HG03354 (cell line): ENCODE results near the gene PPHLN1.
A peak's percentile ranks its signal among the peaks of the same experiment; 100 is the strongest.
"Not testable (repeated sequence)": the region's sequence is repeated elsewhere in the genome, so short reads cannot be mapped to it uniquely, and the experiment has no call there.

ENCODE experiments used
- ATAC-seq: cut with Tn5 transposase; IDR thresholded peaks from one replicate; pipeline ENCODE4 v1.9.1; 2021; ENCODE audit warnings: mild to moderate bottlenecking; ENCODE audit not compliant: unreplicated experiment, poor library complexity, severe bottlenecking

Gene PPHLN1

DNA sequence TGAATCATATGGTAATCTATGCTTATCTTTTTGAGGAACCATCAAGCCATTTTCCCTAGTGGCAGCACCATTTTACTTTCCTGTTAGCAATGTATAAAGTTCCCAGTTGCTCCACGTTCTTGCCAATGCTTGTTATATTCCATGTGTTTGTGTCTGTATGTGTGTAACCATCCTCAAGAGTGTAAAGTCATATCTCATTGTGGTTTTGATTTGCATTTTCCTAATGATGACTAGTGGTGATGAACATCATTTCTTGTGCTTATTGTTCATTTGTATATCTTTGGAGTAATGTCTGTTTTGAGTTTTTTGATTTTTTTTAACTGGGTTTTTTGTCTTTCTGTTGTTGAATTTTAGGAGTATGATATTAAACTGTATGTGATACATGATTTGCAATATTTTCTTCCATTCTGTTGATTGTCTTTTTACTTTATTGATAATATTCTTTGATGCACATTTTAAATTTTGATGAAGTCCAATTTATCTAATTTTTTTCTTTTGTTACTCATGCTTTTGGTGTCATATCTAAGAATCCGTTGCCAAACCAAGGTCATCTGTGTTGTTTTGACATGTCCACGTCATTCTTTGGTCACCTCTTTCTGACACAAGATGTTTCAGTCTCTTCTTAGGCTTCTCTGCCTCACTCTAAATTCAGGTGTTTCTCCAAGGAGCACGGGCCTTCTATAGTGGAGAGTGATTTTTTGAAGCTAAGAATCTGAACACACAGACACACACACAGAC is 36.1 kb downstream of the PPHLN1 start:
- no peak for ATAC-seq

DNA sequence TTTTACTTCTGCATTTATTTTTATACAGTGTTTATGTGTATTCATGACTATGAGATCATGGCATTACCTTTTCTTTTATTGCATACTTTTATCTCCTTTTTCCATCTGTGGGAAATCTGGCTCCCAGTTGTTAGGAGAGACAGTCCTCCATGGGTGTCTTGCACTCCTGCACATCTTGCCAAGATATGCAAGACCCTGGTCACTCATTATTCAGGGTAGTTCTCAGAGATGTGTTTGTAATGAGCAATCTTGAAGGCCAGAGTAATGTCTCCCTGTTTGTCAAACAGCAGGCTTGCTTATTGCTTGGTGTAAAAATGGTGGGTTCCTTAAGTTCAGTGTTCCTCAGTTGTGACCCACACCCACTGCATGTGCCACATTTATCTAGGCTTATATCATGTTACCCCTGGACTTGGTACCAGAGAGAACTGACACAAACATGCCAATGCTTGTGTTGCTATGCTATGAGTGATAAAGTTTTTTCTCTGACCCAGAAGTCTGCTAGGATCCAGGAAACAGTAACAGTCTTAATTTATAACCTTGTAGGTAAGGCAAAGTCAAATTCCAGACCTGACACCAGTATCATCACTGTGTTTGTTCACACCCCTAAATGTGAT is 36.8 kb downstream of the PPHLN1 start:
- no peak for ATAC-seq

DNA sequence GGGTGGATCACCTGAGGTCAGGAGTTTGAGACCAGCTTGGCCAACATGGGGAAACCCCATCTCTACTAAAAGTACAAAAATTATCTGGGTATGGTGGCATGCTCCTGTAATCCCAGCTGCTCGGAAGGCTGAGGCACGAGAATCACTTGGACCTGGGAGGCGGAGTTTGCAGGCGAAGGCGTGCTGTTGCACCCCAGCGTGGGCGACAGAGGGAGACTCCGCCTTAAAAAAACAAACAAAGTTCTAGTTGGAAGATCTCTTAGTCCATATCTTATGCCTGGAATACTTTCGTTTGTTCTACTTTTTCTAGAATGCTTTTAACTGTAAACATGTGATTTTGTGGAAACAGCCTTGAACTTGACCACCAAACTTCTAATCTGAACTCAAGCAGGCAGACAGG is 38.7 kb downstream of the PPHLN1 start:
- ATAC-seq: no peak

DNA sequence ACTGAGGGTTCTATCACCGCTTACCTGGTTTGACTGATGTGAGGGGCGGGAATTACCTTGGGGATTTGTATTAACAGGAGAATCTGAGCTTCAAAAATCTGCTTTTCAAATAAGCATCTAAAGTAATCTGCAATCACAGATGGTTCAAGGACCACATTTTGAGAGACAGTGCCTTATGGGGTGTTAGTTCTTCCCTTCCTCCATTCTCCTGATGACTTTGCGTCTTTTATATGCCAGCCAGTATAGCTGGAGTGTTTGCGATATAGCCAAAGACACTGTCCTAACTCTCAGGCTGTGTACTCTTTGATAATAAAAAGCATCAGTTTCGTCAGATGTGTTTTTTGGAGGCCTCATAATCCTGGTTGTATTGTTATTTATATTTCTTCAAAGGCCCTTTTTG is 39.5 kb downstream of the PPHLN1 start:
- no peak for ATAC-seq

DNA sequence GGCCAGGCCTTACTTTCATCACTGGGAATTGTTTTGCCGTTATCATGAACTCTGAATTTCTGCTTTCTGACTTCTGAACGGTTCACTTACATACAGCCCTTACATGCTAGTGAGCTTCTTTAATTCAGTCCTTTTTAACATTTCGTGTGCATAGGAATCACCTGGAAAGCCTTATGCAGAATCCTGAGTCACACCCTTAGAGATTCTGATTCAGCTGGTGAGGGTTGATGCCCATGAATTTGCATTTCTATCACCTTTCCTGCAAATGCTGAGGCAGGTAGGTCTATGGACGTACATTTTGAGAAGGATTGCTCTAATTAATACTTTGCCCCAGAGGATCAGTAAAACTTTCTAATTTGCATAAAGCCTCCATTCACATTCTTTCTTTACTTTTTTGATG is 44.0 kb downstream of the PPHLN1 start:
- ATAC-seq: no peak

DNA sequence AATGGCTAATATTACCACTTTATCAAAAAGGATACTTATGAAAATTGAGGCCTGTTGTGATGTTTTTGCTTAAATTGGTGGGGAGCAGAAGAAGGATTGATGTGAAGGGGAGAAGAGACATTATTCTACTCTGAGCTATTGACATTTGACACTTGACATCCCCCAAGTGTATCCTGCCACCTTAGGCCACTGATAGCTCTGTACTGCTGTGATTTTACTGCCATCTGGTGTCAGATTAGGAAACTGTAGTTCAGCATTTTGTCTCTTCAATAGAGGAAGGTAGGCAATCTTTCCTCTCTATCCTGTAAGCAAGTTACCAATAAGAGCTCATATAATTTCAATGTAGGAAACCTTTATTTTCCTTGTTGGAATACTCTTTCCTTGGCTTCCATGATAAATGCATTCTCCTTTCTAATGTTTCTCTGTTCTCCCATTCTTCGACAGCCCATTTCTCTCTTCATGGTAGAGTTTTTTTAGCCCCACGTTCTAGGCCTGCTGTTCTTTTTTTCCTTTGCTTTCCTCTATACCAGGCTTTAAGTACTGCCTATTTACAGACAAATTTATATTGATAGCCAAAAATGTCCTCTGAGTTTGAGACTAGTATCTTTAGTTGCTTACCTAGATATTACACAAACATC is 46.3 kb downstream of the PPHLN1 start:
- peak; percentile 93 for ATAC-seq

DNA sequence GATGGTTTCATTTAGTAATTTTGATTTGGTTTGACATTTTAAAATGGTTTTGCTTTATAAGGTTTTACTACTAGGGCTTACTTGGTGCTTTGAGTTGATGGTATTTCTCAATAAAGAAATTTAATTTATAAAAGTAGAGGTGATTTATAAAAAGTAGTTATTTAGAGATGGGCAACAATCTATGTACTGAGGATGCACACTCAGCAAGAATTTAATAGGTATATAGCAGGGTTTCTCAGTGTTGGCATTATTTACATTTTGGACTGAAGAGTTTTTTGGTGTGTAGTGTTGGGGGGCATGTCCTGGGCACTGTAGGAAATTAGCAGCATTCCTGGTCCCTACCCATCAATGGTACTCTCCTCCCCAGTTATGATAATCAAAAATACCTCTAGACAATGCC is 47.7 kb downstream of the PPHLN1 start:
- ATAC-seq: no peak

DNA sequence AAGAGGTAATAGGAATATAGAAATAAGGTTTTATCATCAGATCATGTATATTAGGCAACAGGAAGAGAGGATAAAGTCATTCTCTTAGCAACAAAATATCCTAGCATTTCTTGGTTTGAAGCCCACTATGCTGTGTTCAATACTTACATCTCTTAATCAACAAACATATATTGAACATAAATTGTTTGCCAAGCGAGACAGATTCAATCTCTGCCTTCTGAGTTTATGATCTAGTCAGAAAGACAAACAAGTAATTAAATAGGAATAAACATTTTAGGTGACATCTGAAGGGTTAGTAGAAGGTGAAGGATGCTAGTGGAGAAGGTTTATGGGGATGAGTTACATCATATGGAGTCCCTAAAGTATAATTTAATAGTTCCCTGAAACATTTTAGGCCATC is 54.8 kb downstream of the PPHLN1 start:
- ATAC-seq: no peak

DNA sequence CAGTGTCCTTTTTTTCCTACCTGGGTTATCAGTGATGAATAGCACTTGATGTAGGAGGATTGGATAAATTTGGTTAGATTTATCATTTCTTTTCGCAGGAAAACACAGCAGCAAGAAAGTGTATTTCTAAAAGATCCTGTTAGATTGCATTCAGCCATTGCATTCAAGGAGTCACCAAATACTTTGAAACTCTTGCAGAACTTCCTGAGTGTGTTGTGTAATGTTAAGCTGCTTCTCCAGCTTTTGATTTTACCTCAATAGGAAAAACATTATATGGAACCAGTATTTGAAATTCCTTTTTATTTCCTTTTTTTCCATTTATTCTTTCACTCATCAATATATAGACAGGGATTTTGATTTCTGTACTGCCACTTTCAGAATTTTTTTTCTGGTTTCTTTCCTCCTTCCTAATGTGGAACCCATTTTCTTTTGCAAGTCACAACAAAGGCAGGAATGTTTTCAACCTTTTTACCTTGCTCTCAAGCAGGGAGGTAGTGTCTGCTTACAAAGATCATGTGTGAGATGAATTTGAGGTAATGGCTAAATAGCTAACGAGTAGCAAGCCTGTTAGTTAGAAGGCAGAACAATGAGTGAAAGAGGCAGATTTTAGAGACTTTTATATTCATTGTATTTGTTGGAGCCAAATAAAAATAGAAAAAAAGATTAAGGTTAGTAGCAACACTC is 56.2 kb downstream of the PPHLN1 start:
- no peak for ATAC-seq

DNA sequence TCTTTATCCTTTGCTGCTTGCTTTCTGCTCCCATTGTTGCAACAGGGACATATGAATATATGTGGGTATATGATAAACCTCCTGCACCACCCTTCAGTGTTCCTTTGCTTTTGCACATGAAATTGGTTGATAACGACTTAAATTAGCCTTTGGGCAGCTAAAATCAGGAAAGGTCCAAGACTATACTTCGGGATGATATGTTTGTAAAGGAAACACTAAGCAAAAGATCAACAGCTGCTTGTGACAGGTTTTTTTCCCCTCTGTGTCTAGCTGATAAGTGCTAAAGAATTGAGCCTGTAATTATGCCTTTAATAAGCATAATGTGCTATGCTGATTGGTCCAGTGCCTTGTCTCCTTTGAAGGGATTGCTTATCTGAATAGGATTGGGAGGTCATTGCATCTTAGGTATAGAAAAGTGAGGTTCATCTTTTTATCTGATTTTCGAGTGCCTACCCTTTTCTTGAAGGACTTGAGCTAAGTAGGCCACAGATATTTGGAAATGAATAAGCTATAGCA is 59.4 kb downstream of the PPHLN1 start:
- ATAC-seq: no peak

DNA sequence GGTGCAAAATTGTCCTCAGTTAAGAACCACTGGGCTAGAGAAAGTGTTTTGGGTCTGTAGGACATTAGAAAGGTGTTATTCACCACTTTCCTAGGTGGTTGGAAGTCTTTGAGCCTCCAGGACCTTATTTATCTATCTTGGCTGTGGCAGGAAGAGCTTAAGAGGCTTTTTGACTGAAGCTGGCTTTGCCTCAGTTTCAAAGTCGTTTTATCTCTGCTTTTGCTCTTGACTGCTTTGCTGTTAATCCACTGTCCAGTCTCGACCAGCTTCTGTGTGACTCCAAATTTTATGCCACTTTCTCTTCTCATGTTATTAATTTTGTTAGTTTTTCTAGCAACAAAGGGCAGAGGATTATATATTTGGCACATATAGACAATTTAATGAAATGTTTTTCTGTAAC is 60.3 kb downstream of the PPHLN1 start:
- ATAC-seq: no peak

DNA sequence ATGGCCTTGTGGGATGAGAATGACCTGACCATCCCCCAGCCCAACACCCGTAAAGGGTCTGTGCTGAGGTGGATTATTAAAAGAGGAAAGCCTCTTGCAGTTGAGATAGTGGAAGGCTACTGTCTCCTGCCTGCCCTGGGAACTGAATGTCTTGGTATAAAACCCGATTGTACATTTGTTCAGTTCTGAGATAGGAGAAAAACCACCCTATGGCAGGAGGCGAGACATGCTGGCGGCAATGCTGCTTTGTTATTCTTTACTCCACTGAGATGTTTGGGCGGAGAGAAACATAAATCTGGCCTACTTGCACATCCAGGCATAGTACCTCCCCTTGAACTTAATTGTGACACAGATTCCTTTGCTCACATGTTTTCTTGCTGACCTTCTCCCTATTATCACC is 62.1 kb downstream of the PPHLN1 start:
- ATAC-seq: not testable (repeated sequence)

DNA sequence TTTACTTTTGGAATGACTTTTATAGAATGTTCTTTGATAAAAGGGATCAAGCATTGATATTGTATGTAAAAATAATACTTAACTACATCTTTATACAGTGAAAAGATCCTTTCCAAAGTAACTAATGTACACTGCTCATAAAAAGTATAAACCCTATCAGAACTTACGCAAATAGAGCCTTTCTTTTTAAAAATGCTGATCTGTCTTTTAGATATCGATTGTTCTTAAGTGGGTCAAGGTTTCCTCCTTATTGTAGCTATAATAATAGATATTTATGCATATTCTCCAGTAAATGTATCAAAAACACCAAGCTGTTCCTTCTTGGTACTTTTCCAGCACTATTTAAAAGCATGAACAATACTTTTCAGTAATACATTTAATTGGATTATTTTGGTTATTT is 68.5 kb downstream of the PPHLN1 start:
- no peak for ATAC-seq

DNA sequence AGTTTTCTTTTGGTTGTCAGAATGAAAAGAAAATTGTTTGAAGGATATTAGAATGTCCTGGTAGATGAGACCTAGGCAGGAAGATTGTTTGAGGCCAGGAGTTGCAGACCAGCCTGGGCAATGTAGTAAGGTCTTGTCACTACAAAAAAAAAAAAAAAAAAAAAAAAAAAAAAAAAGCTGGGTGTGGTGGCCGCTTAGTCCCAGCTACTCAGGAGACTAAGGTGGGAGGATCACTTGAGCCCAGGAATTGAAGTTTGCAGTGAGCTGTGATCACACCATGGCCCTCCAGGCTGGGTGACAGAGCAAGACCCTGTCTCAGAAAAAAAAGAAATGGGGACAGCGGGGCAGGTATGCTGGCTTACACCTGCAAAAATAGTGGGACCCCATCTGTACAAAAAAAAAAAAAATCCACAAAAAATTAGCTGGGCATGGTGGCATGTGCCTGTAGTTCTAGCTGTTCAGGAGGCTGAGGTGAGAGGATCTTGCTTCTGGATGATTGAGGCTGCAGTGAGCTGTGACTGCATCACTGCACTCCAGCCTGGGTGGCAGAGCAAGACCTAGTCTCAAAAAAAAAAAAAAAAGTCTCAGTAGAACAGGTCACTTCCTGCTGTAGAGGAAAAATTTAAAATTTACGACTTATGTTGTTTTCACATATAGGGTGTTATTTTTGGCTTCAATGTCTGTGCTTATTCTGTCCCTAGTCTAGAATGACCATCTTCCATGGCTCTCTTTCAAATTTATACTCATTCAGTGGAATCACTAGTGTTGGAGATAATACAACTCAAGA is 70.7 kb downstream of the PPHLN1 start:
- peak; percentile 72 for ATAC-seq

DNA sequence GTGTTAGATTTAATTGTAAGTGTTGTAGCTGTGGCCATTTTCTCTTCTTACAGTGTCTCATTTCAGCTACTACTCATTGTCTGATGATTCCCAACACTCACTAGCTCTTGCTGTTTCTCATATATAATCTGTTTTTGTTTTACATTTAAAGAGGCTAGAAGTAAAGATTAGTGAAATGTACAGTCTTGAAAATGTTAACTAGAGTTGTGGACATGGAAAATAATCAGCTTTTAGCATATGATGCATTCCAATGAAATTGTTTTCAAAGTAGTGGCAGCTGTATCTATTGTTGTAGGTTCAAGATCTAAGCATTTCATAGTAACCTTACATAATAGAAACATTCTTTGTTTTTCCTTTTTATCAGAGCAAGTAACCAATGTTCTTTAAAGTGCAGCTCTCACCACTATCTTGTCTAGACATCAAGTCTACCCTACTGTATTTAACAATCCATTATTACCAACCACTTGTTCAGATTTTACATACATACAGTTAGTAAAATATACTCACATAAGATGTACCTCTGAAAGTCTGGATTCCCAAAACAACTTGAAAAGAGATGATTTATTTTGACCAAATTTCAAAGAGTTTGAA is 76.9 kb downstream of the PPHLN1 start:
- no peak for ATAC-seq

DNA sequence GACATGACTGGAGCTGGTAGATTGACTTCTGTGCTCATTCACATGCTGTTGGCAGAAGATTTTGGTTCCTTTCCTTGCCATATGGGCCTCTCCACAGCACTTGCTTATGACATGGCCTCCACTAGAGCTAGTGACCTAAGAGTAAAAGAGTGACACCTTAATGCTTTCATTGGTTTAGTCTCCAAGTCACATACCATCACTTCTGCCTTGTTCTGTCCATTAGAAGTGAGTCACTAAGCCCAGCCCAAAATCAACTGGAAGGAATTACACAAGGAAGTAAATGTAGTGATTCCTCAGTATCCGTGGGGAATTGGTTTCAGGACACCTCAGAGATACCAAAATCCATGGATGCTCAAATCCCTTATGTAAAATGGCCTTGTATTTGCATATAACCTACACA is 81.3 kb downstream of the PPHLN1 start:
- ATAC-seq: no peak

DNA sequence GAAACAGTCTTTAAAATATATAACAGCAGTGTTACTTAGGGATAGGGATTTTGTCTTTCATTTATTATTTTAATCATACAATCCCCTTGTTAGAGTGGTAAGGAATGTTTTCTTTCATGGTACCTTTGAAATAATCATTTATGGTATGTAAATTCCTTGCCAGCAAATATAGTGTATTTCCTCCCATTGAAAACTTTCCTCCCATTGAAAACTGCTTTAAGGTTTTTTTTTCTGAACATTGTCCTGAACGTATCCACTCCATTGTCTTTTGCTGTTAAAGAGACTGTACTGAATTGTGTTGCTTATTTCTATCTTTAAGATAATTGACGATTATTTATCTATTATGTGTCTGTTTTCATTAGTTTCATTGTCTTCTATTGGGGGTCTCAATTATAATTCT is 83.5 kb downstream of the PPHLN1 start:
- ATAC-seq: no peak

DNA sequence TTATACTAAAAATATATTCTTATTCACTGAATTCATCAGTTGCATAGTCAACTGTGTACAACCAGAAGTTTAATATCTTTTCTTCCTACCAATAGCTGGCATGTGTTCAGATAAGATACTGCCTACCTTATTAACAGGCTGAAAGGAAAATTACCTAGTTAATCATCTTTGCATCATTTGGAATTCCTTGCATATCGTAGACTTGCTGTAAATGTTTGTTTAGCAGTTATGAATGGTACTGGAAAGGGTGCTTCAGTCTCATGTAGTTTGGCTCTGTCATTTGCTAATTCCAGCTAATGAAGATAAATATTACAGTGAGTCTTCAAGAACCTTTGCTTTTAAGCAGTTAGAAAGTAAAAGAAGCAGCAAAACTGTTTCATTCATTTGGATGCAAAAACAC is 84.4 kb downstream of the PPHLN1 start:
- ATAC-seq: no peak

DNA sequence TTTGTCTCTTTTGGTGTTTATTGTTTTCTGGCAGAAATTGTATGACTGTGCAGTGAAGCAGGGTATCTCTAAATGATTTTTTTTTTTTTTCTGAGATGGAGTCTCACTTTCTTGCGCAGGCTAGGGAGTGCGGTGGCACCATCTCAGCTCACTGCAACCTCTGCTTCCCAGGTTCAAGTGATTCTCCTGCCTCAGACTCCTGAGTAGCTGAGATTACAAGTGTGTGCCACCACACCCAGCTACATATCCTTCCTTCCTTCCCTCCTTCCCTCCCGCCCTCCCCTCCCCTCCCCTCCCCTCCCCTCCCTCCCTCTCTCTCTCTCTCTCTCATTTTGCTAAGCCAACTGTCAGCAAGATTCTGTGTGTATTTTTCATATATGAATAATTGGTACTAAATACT is 94.4 kb downstream of the PPHLN1 start:
- ATAC-seq: no peak
